OCI-LY7 (cell line): ENCODE measurements around the gene POLRMT.

Source experiments
- EZH2phosphoT487 ChIP-seq: fragments of 200-600 bp; sonication (generic); IDR thresholded peaks from 2 replicates; pipeline ENCODE4 v1.6.1; 2018; ENCODE audit warnings: low read depth, borderline replicate concordance, mild to moderate bottlenecking, mixed run types, antibody characterized with exemption, low read length, moderate library complexity, mixed read lengths
- TF ChIP-seq, protein P1 (sequence below): fragments of 200-600 bp; sonication (generic); conservative IDR thresholded peaks from 2 replicates; pipeline ENCODE4 v1.5.1; 2014; ENCODE audit warnings: mild to moderate bottlenecking, antibody characterized with exemption, low read length, moderate library complexity, mixed read lengths

DNA sequence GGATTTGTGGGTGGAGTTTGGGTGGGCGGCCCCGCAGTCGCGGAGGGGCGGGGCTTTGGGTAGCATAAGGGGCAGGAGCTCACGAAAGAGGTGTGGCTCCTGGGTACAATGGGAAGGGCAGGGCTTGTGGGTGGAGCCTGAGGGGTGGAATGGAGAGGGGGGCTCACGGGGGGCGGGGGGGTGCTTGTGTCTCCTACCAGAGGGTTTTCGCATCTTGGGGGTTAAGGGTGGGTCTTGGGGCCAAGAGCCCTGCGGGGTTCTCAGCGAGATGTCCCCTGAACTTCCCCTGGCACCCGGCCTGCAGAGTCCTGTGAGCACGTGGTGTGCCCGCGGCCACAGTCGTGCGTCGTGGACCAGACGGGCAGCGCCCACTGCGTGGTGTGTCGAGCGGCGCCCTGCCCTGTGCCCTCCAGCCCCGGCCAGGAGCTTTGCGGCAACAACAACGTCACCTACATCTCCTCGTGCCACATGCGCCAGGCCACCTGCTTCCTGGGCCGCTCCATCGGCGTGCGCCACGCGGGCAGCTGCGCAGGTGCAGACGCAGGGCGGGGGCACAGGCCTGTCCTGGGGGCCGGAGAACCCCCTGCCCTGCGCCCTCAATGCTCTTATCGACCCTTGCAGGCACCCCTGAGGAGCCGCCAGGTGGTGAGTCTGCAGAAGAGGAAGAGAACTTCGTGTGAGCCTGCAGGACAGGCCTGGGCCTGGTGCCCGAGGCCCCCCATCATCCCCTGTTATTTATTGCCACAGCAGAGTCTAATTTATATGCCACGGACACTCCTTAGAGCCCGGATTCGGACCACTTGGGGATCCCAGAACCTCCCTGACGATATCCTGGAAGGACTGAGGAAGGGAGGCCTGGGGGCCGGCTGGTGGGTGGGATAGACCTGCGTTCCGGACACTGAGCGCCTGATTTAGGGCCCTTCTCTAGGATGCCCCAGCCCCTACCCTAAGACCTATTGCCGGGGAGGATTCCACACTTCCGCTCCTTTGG, 48.0 kb upstream of the POLRMT start:
- TF ChIP-seq, protein P1, sequence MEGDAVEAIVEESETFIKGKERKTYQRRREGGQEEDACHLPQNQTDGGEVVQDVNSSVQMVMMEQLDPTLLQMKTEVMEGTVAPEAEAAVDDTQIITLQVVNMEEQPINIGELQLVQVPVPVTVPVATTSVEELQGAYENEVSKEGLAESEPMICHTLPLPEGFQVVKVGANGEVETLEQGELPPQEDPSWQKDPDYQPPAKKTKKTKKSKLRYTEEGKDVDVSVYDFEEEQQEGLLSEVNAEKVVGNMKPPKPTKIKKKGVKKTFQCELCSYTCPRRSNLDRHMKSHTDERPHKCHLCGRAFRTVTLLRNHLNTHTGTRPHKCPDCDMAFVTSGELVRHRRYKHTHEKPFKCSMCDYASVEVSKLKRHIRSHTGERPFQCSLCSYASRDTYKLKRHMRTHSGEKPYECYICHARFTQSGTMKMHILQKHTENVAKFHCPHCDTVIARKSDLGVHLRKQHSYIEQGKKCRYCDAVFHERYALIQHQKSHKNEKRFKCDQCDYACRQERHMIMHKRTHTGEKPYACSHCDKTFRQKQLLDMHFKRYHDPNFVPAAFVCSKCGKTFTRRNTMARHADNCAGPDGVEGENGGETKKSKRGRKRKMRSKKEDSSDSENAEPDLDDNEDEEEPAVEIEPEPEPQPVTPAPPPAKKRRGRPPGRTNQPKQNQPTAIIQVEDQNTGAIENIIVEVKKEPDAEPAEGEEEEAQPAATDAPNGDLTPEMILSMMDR, result no peak
- no peak for TF ChIP-seq EZH2phosphoT487
